Left lobe of liver (tissue), 2 donors: ENCODE measurements around the gene MGAT1. TPM values are rescaled to one million over a fixed set of nuclear protein-coding genes. Genes with fewer than 3 reads are reported as not detected.
"Not testable (repeated sequence)": the region's sequence is repeated elsewhere in the genome, so short reads cannot be mapped to it uniquely, and the experiment has no call there.

ENCODE experiments used
- ATAC-seq: fragments of 200-7000 bp; cut with Tn5 transposase; one replicate; pipeline ENCODE4 v1.9.1; 2020; ENCODE audit warnings: mild to moderate bottlenecking, moderate library complexity
- DNase-seq: peaks from one replicate; pipeline ENCODE4 v3.0.0-alpha.2; 2020; ENCODE audit warnings: low spot score
- total RNA-seq: library from RNA; stranded (reverse); gene quantifications from one replicate; pipeline ENCODE4 v1.2.1, GENCODE V29; 2021
- donor health status: DM: no; HTN: no; CAD: no; lungs with moderate emphysema.
- donor health status: DM: no; HTN: yes; CAD: no.

The MGAT1 gene
- total RNA-seq, 1 donor from 2014 or later = 115 TPM

DNA sequence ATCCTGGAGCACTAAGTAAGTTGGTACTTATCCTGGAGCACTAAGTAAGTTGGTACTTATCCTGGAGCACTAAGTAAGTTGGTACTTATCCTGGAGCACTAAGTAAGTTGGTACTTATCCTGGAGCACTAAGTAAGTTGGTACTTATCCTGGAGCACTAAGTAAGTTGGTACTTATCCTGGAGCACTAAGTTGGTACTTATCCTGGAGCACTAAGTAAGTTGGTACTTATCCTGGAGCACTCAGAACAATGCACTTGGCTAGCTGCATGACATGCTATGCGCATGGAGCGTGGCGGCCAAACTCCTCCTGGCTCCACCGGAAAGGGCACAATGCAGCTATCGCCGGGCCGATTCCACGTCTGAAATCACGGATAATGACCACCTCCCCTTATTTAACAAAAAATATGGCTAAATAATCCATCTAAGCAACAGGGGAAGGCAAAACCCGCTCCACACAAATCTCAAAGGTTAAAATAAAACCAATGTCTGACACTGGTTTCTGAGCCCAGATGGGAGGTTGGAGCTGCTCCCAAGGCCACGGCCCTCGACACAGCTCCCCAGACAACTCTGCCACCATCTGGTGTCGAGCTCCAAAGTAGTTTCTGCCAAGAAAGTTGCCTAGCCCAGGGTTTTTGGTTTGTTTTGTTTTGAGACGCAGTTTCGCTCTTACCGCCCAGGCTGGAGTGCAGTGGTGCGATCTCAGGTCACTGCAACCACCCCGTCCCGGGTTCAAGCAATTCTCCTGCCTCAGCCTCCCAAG lies 13.8 kb downstream of the MGAT1 start:
- not testable (repeated sequence) for DNase-seq, ATAC-seq

DNA sequence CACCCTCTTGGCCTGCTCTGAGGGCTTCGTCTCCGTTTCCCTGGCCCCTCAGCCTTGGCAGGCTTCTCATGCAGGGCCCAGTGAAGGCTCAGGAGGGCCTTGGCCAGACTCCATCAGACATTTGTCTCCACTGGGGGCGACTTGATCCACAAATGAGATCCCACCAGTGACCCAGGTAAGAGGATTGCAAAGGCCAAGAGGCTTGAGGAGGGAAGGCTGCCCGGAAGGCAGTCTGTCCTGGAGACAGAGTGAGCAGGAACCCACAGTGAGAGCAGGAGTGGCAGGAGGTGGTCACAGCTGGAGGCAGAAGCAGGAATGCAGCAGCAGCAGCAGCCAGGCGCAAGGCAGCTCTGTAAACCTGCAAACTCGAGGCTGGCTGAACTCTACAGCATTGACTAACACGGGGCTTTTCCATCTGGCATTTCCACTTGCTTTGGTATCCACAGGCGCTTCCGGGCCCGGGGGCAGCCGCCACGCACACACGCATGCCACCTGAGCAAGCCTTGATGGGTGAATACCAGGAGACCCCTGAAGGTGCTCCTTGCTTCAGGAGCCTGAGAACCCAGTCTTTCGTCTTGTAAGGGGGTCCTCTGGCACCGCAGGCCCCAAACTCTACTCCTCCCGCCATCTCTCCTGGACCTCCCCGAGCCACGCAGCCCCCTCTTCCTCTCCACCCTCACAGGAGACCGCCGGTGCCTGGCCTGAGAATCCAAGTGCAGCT lies 14.7 kb downstream of the MGAT1 start:
- no peak for ATAC-seq
- DNase-seq = no peak

DNA sequence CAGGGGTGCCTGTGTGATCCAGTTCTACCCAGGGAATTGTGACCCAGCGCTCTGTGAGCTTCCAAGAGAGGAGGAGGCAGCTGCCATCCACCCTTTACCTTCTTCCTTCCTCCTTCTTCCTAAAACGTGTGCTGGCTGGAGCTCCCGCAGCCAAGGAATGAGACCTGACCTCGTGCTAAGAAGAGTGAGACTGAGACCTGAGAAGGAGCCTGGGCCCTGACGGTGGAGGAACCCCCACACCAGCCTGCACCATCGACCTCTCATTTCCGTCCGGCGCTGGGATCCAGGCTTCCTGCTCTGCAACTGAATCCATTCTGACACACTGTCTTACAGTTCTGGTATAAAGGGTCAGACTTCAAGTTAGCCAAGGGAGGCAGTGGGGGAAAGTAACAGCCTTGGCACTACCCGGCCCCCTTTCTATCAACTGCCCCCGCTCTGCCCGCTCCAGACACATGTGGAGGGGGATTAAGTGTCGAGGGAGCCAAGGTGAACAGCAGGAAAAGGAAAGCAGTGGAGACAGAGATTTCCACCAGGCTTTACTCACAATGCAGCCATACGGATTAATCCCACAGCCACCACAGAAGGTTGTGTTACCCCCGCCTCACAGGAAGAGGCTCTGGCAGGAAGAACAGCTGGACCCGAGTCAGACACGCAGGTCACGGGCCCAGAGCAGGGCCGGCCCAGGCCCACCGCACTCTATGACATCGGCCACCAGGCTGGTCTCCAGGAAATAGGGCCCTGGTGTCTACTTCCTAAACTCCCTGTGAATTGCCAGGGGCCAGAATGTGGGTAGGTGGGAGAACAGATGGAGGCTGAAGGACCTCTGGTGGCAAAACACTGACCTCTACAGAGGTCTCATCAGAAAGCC lies 15.8 kb downstream of the MGAT1 start:
- DNase-seq (no peak), ATAC-seq (no peak)

DNA sequence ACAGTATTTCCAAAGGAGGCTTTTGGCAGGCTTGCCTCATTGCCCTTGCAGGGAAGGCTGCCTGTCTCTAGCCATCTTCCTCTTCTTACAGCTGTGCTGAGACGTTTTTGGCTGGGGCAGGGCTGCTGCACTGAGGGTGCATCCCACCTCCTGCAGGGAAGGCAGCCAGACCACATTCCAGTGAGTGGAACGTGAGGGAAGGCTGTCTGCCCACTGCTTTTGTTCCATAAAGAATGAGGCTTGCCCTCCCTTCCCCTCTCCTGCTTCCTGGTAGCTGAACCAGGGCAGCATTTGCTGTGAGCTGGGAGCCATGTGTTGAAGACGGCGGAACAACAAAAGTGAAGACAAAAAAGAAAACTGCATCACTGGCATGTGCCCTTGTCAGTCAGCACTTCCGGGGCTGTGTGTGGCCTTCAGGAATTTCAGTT lies 16.8 kb downstream of the MGAT1 start:
- peak; percentile 8 for ATAC-seq
- no peak for DNase-seq

DNA sequence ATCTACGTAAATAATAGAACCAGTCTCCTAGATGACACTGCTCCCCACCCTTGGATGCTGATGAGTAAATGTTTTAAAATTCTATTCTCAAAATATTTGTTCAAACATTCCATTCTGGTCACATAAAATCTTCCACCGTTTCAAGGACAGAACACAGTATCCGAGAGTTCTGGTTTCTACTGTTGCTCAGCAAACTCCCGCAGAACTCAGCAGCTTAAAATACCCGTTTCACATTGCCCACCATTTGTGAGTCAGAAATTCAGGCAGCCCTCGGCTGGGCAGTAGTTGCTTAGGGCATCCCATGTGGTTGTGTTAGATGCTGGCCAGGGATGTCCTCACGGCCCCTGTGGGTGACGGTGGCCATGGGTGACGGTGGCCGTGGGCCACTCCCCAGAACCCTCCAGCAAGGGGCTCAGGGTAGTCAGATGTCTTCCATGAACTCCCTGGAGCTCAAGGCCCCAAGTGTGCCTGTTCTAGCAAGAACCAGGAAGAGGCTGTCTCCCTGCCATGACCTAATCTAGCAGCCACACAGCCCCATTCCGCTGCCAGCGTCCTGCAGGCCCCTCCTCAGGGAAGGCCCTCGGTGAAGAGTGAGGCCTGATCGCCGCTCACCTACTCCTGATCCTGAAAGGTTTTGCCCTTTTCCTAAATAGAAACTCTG lies 17.4 kb downstream of the MGAT1 start:
- ATAC-seq = no peak
- no peak for DNase-seq

DNA sequence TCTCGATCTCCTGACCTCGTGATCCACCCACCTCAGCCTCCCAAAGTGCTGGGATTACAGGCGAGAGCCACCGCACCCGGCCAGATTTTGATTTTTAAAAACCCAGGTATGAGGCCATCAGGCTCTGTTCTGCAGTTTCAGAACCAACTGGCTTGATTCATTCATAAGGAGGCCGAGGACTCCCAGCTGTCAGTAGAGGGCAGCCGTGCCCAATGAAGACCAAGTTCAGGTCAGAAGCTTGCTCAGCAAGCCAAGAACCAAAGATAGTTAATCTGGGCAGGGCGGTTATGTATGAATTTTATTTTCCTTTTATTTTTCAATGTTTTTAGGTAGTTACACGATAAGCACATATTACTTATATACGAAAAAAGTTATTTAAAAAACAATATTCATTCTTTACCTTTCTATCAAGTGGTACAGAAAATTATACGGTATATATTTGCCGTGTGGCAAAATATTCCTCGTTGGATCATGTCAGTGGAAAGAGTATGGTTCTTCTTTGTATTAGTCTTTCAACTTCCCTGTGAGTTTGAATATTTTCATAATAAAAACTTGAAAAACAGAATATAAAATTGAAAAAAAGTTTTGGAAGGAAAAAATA lies 18.0 kb downstream of the MGAT1 start:
- peak; percentile 76 for DNase-seq
- peak; percentile 86 for ATAC-seq

DNA sequence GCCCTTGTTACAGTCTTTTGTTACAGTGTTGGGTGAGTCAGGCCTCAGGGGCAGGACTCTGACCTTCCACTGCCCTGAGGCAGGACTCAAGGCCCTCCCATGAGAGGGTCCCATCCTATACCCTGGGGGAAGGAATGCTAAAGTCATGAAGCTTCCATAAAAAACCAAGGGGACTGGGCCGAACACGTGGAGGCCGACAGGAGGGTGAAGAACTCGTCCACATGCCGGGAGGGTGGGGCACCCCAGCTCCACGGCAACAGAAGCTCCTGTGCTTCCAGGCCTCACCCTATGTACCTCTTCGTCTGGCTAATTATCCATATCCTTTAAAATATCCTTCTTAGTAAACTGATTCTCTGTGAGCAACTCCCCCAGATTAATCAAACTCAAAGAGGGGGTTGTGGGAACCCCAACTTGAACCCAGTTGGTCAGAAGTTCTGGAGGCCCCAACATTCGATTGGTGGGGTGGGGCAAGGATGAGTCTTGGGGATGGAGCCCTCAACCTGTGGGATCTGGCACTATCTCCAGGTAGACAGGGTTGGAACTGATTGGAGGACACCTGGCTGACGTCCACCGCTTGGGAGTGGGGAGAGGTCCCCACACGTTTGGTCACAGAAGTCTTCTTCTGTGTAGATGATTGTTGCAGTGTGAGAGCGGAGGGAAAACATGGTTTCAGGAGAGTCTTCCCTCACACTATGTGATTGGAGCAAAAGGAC lies 19.1 kb downstream of the MGAT1 start:
- DNase-seq = no peak

DNA sequence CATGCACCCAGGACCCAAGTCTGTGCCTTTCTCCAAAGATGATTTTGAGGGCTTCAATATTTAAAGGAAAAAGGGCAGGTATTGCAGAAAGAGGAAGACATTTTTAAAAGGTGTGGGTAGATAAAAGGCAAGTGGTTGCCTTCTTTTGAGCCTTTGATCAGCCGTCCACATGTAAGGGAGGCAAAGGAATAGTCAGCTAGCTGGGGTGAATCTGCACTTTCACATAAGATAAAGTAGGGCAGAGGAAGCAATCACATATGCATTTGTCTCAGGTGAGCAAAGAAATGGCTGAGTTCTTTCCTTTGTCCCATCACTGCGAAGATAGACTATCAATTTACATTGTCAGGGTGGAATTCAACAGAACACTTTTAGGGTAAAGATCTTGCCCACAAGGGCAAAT lies 19.9 kb downstream of the MGAT1 start:
- DNase-seq (no peak), ATAC-seq (no peak)

More for the DNA sequence above, 19.1 kb downstream of the MGAT1 start:
- ATAC-seq = no peak

DNA sequence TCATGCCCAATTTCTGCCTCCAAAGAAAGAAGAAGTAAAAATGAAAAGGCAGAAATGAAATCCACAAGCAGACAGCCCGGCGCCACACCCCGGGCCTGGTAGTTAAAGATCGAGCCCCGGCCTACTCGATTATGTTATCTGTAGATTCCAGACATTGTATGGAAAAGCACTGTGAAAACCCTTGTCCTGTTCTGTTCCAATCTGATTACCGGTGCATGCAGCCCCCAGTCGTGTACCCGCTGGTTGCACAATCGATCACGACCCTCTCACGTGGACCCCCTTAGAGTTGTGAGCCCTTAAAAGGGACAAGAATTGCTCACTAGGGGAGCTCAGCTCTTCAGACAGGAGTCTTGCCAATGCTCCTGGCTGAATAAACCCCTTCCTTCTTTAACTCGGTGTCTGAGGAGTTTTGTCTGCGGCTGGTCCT lies 20.7 kb downstream of the MGAT1 start:
- not testable (repeated sequence) for ATAC-seq, DNase-seq

DNA sequence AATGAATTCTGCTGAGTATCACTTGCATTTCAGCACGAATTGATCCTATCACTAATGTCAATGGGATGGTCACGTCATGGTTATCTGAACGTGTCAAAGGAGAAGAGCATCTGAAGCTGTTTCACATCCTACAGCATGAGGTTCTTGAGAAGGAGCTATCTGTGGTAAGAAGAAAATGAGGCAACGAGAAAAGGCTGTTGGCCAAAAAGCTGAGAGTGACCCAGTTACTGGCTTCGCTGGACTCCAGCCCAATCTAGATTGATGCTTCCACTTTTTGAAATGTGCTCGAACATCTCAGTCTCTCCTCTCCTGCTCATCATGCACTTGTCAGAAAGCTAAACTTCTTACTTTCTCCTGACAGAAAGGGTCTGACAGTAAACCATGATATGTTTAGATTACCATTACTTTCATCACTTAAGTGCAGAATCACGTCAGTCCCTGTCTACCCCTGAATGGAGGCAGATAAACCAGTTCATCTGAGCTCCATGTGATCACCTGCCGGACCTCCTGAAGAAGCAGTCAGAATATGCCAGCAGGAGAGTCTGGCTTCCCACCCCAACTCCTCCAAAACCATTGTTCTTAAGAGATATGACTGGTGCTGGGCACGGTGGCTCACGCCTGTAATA lies 22.5 kb downstream of the MGAT1 start:
- ATAC-seq = no peak
- DNase-seq = no peak

DNA sequence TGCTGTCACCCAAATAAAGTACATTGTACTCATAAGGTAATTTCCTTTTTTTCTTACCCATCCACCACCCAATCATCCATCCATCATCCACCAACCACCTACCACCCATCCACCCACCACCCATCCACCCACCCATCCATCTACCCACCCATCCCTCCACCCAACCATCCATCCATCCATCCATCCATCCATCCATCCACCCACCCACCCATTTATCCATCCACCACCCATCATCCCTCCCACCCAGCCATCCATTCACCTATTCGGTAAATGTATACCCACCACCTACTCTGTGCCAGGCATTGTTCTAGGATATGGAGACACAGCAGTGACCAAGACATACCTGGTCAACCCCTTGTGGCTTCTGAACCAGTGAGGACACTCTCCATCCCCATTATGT lies 25.1 kb downstream of the MGAT1 start:
- ATAC-seq (no peak), DNase-seq (no peak)

DNA sequence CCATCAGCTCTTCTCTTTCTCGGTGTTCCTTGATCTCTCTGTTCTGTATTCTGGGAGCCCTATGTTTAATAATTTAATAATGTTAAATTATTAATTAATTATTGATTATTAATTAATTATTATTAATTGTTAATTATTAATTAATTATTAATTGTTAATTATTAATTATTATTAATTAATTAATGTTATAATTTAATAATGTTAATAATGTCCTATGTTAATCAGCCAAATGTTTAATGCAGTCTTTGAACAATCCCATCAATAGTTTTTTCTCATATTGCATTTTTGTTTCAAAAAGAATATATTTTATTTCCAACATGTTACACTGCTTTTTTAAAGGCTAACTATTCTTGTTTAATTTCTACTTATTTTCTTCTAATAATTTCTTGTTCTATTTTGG lies 26.2 kb downstream of the MGAT1 start:
- ATAC-seq = no peak
- no peak for DNase-seq

DNA sequence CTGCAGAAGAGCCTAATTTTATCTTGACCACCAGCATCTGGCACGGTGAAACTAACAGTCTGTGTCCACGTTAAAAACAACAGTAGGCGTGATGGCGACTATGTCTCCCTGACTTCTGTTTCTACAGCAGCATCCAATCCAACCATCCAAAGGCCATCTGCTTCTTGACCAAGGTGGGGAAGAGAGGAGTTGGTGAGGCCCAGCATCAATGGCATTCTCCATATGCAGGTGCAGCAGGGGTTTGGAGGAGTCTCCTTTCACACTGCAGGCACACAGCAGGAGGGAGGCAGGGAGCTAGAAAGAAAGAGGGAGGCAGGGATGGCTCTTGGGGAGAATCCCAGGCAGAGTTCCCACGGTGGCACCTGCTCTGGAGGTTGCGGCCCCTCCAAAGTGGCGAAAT lies 27.0 kb downstream of the MGAT1 start:
- no peak for DNase-seq
- ATAC-seq = no peak

DNA sequence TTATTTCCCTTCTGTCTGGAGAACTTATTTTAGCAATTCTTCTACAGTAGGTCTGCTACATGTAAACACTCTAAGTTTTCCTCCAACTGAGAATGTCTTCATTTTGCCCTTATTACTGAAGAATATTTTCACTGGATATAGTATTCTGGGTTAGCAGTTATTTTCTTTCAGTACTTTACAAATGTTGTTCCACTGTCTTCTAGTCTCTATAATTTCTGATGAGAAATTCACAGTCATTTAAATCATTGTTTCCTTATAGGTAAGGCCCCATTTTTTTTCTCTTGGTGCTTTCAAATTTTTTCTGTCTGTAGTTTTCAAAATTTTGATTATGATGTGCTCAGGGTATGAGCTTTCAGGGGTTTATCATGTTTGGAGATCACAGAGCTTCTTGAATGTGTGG lies 30.8 kb downstream of the MGAT1 start:
- ATAC-seq (no peak), DNase-seq (no peak)

DNA sequence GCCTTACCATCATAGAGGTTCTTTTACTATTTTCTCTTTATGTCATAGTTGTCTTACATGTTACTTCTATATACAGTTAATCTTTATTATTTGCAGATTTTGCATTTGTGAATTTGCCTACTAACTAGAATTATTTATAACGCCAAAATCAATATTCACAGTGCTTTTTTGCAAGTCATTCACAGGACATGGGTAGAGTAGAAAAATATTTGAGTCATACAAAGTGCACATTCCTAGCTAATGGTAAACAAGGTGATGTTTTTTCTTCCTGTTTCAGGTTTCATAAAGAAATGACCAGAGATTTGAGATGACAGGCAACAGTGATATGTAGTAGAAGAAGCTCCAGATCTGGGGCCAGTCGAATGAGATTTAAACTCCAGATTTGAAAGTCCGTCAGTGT lies 32.8 kb downstream of the MGAT1 start:
- no peak for ATAC-seq
- DNase-seq = no peak

DNA sequence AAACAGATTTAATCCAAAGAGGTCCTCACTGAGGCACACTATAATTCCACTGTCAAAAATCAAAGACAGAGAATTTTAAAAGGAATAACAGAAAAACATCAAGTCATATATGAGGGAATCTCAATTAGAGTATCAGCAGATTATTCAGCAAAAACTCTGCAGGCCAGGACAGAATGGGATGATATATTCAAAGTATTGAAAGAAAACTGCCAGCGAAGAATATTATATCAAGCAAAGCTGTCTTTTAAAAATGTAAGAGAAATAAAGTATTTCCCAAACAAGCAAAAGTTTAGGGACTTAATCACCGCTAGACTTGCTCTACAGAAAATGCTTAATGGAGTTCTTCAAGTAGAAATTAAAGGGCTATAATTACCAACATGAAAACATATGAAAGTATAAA lies 47.0 kb downstream of the MGAT1 start:
- ATAC-seq = no peak

DNA sequence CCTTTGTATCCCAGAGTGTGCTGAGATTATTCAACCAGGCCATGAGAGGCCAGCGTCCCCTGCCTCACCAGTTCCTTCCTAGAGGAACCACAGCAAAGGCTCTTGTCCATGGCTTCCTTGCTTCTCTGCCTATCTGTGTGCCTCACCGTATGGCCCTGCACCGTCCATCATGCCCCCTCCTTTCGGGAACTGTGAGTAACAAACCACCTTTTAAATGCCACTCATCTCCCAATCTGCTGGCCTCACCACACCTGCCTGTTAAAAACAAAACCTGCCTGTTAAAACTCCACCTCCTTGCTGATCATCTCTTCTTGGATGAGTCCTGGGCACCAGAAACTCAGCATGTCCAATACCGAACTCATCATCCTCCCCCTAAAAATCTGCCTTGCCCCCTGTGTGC lies 58.4 kb downstream of the MGAT1 start:
- ATAC-seq = no peak
- DNase-seq = no peak

More for the DNA sequence above, 47.0 kb downstream of the MGAT1 start:
- no peak for DNase-seq

DNA sequence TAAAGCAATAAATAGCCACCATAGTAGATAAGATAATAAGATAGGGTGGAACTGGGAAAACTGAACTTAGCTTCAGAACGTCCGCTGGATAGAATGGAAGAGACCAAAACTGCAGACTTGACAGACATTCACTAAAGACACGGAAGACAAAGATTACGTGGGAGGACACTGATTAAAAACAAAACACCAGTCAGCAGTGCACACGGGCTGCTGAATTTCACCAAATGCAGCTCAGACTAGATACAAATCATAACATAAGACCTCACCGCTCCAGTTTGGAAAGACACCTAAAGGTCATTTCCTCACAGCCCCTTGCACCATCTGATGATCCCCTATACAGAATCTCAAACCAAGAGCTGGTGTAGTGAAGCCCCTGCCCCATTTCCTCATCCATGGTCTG lies 59.9 kb downstream of the MGAT1 start:
- ATAC-seq (no peak), DNase-seq (no peak)

DNA sequence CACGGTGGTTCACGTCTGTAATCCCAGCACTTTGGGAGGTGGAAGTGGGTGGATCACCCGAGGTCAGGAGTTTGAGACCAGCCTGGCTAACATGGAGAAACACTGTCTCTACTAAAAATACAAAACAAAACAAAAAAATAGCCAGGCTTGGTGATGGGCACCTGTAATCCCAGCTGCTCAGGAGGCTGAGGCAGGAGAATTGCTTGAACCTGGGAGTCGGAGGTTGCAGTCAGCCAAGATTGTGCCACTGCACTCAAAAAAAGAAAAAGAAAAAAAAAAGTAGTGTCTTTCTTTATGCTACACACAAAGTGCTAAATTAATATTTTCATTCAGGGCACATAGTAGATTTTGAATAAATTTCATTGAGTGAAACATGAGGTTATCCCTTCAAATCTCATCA lies 61.7 kb downstream of the MGAT1 start:
- not testable (repeated sequence) for ATAC-seq, DNase-seq
